Mesenchymal stem cell (in vitro differentiated cells and primary cell): ENCODE measurements around the gene TMEM181.
"Not testable (repeated sequence)": the region's sequence is repeated elsewhere in the genome, so short reads cannot be mapped to it uniquely, and the experiment has no call there.

Source experiments
- DNase-seq: peaks from one replicate; pipeline ENCODE4 v3.0.0-alpha.2; 2013
- H2AFZ ChIP-seq: one replicate; pipeline ENCODE4 v1.6.1; 2013; ENCODE audit warnings: low read depth, mild to moderate bottlenecking, control low read depth, inconsistent platforms, low read length, moderate library complexity
- H2AK5ac ChIP-seq: 2 replicates; pipeline ENCODE4 v1.6.1; 2013; ENCODE audit warnings: low read length, moderate library complexity, mild to moderate bottlenecking, inconsistent platforms; ENCODE audit not compliant: severe bottlenecking
- H2BK120ac ChIP-seq: one replicate; pipeline ENCODE4 v1.6.1; 2013; ENCODE audit warnings: low read depth, mild to moderate bottlenecking, inconsistent platforms, low read length, moderate library complexity
- H2BK12ac ChIP-seq, 2 experiments: one replicate each; pipeline ENCODE4 v1.6.1; 2013; ENCODE audit warnings: inconsistent platforms in 2 of 2, low read length in 2 of 2, mild to moderate bottlenecking in 2 of 2, moderate library complexity in 2 of 2, control low read depth in 1 of 2
- H2BK15ac ChIP-seq: one replicate; pipeline ENCODE4 v1.6.1; 2013; ENCODE audit warnings: mild to moderate bottlenecking, low read depth, inconsistent platforms; ENCODE audit not compliant: poor library complexity, severe bottlenecking
- H2BK5ac ChIP-seq: 2 replicates; pipeline ENCODE4 v1.6.1; 2013; ENCODE audit warnings: low read depth, mild to moderate bottlenecking, low read length, control low read depth, inconsistent platforms; ENCODE audit not compliant: poor library complexity, severe bottlenecking
- H3K14ac ChIP-seq, 2 experiments: one replicate each; pipeline ENCODE4 v1.6.1; 2013; ENCODE audit warnings: inconsistent platforms in 2 of 2, low read length in 2 of 2, control low read depth in 1 of 2, mild to moderate bottlenecking in 1 of 2, moderate library complexity in 1 of 2
- H3K18ac ChIP-seq, 2 experiments: one replicate each; pipeline ENCODE4 v1.6.1; 2013; ENCODE audit warnings: inconsistent platforms in 2 of 2, low read length in 2 of 2, control low read depth in 1 of 2, low read depth in 1 of 2, mild to moderate bottlenecking in 1 of 2
- H3K23ac ChIP-seq, 2 experiments: one replicate each; pipeline ENCODE4 v1.6.1; 2013; ENCODE audit warnings: inconsistent platforms in 2 of 2, low read length in 2 of 2, mild to moderate bottlenecking in 2 of 2, moderate library complexity in 2 of 2, control low read depth in 1 of 2
- H3K27ac ChIP-seq: 2 replicates; pipeline ENCODE4 v1.5.1; 2013; ENCODE audit warnings: mild to moderate bottlenecking, moderate library complexity, low read length, control low read depth, inconsistent platforms; ENCODE audit not compliant: poor library complexity, severe bottlenecking
- H3K27me3 ChIP-seq, 2 experiments: 2 replicates each; pipeline versions ENCODE4 v1.6.1 to v1.7.0; 2013; ENCODE audit warnings: low read length in 2 of 2, mild to moderate bottlenecking in 2 of 2, moderate library complexity in 2 of 2, control low read depth in 1 of 2, inconsistent platforms in 1 of 2; ENCODE audit not compliant: control insufficient read depth in 1 of 2, insufficient read depth in 1 of 2
- H3K36me3 ChIP-seq, 2 experiments: 2 replicates each; pipeline versions ENCODE4 v1.6.1 to v1.7.0; 2013; ENCODE audit warnings: low read length in 2 of 2, control low read depth in 1 of 2, inconsistent platforms in 1 of 2, low read depth in 1 of 2, mild to moderate bottlenecking in 1 of 2; ENCODE audit not compliant: insufficient read depth in 2 of 2, control insufficient read depth in 1 of 2
- H3K4ac ChIP-seq, 2 experiments: one replicate each; pipeline ENCODE4 v1.6.1; 2013; ENCODE audit warnings: inconsistent platforms in 2 of 2, low read length in 2 of 2, mild to moderate bottlenecking in 2 of 2, moderate library complexity in 2 of 2, control low read depth in 1 of 2, low read depth in 1 of 2
- H3K4me1 ChIP-seq: 2 replicates; pipeline ENCODE4 v1.6.1; 2013; ENCODE audit warnings: low read depth, low read length, control low read depth; ENCODE audit not compliant: control insufficient read depth, insufficient read depth
- H3K4me2 ChIP-seq: 2 replicates; pipeline ENCODE4 v1.6.1; 2013; ENCODE audit warnings: low read length, mild to moderate bottlenecking, inconsistent platforms; ENCODE audit not compliant: poor library complexity, severe bottlenecking
- H3K4me3 ChIP-seq, 2 experiments: 2 replicates each; pipeline versions ENCODE4 v1.5.1 to v1.7.0; 2013; ENCODE audit warnings: low read length in 2 of 2, mild to moderate bottlenecking in 2 of 2, control low read depth in 1 of 2, low read depth in 1 of 2; ENCODE audit not compliant: insufficient read depth in 1 of 2
- H3K79me1 ChIP-seq: replicated peaks from 2 replicates; pipeline ENCODE4 v1.6.1; 2013; ENCODE audit warnings: mild to moderate bottlenecking, control low read depth, low read length, inconsistent platforms; ENCODE audit not compliant: poor library complexity, severe bottlenecking
- H3K9ac ChIP-seq: 2 replicates; pipeline ENCODE4 v1.7.0; 2013; ENCODE audit warnings: mild to moderate bottlenecking, low read length, moderate library complexity
- H3K9me3 ChIP-seq: 2 replicates; pipeline ENCODE4 v1.7.0; 2013; ENCODE audit warnings: mild to moderate bottlenecking, low read length; ENCODE audit not compliant: control insufficient read depth
- H4K8ac ChIP-seq: one replicate; pipeline ENCODE4 v1.6.1; 2013; ENCODE audit warnings: inconsistent platforms, mild to moderate bottlenecking, low read length, moderate library complexity
- H4K91ac ChIP-seq: one replicate; pipeline ENCODE4 v1.6.1; 2013; ENCODE audit warnings: mild to moderate bottlenecking, low read length, inconsistent platforms
- WGBS: methylation state at CpG from one replicate; pipeline ENCODE4 v1.1.7; 2013; ENCODE audit warnings: mixed read lengths; 5-methylcytosine and 5-hydroxymethylcytosine counted together

The TMEM181 gene

GRCh38 chr6:158557110-158557509 lies 2.8 kb upstream of the TMEM181 start:
- not testable (repeated sequence) for H3K4me2 ChIP-seq, H2BK12ac ChIP-seq, H3K4me3 ChIP-seq, H3K14ac ChIP-seq, H3K27ac ChIP-seq, H2AK5ac ChIP-seq, H2BK15ac ChIP-seq, H3K9ac ChIP-seq, H4K8ac ChIP-seq, H3K79me1 ChIP-seq, H3K27me3 ChIP-seq, H3K18ac ChIP-seq, H2BK5ac ChIP-seq, H3K36me3 ChIP-seq, H2BK120ac ChIP-seq, H3K23ac ChIP-seq, H3K9me3 ChIP-seq, H4K91ac ChIP-seq, H2AFZ ChIP-seq, DNase-seq, H3K4ac ChIP-seq
- peaks cover 10% of the 10 kb centered on the region for H3K4me1 ChIP-seq
- WGBS, result 96% methylated on average over 3 of the region's 3 CpGs

GRCh38 chr6:158557927-158558326 lies 2.0 kb upstream of the TMEM181 start:
- no peaks in the 10 kb centered on the region for H3K9me3 ChIP-seq

GRCh38 chr6:158558415-158559306 lies 1.2 kb upstream of the TMEM181 start:
- no peaks in the 10 kb centered on the region for H3K27me3 ChIP-seq
- no peak overlapping the region for H2AK5ac ChIP-seq
- H3K36me3 ChIP-seq, result no peaks in the 10 kb centered on the region
- H2BK120ac ChIP-seq, result no peak overlapping the region
- no peaks in the 10 kb centered on the region for H3K9me3 ChIP-seq
- H3K23ac ChIP-seq, result no peak overlapping the region
- peak overlapping the region; percentile 83 for H4K8ac ChIP-seq
- H3K14ac ChIP-seq, result no peak overlapping the region
- no peak overlapping the region for H4K91ac ChIP-seq
- WGBS, result 95% methylated on average over 13 of the region's 14 CpGs
- H2BK15ac ChIP-seq, result no peak overlapping the region
- peaks cover 16% of the 10 kb centered on the region for H3K4me1 ChIP-seq
- H2BK12ac ChIP-seq, result no peak overlapping the region
- H3K9ac ChIP-seq, result peak overlapping the region; percentile 91
- peak overlapping the region in 1 of 2 experiments; percentile 84 for H3K4me3 ChIP-seq
- DNase-seq, result no peak
- H3K27ac ChIP-seq, result no peak overlapping the region
- H3K4me2 ChIP-seq, result no peak overlapping the region
- no peak overlapping the region for H3K18ac ChIP-seq
- H2BK5ac ChIP-seq, result no peak overlapping the region
- H3K4ac ChIP-seq, result peak overlapping the region in 1 of 2 experiments; percentile 7
- H3K79me1 ChIP-seq, result peaks cover 9% of the 10 kb centered on the region
- no peak overlapping the region for H2AFZ ChIP-seq

More at GRCh38 chr6:158557927-158558326, 2.0 kb upstream of the TMEM181 start:
- Histone ChIP-seq H3K4me3 (no peak overlapping the region), H2BK15ac (no peak overlapping the region), H2AK5ac (no peak overlapping the region), H3K14ac (no peak overlapping the region), H3K4me2 (no peak overlapping the region), H3K27me3 (no peaks in the 10 kb centered on the region), H3K9ac (no peak overlapping the region), H3K36me3 (no peaks in the 10 kb centered on the region), H4K91ac (no peak overlapping the region), H3K18ac (no peak overlapping the region), H2BK5ac (no peak overlapping the region), H2BK12ac (no peak overlapping the region), H3K23ac (no peak overlapping the region), H2BK120ac (no peak overlapping the region), H2AFZ (no peak overlapping the region), H3K79me1 (peaks cover 9% of the 10 kb centered on the region), H3K27ac (no peak overlapping the region), H4K8ac (no peak overlapping the region), H3K4ac (no peak overlapping the region), H3K4me1 (peaks cover 12% of the 10 kb centered on the region)
- DNase-seq, result no peak
- 90% methylated on average over 5 of the region's 5 CpGs for WGBS

GRCh38 chr6:158559338-158559894 lies 475 bp upstream of the TMEM181 start:
- peak overlapping the region; percentile 84 to 93 for H3K4me3 ChIP-seq
- H2AK5ac ChIP-seq, result no peak overlapping the region
- no peaks in the 10 kb centered on the region for H3K9me3 ChIP-seq
- H3K4me2 ChIP-seq, result peak overlapping the region; percentile 97
- peak overlapping the region; percentile 91 for H3K9ac ChIP-seq
- H3K4ac ChIP-seq, result peak overlapping the region; percentile 32 to 66
- H2AFZ ChIP-seq, result peak overlapping the region; percentile 21
- peak overlapping the region; percentile 80 for H4K91ac ChIP-seq
- peak; percentile 11 for DNase-seq
- no peak overlapping the region for H2BK12ac ChIP-seq
- H3K23ac ChIP-seq, result no peak overlapping the region
- H3K14ac ChIP-seq, result peak overlapping the region in 1 of 2 experiments; percentile 5
- 62% methylated on average over 14 of the region's 14 CpGs for WGBS
- H3K18ac ChIP-seq, result peak overlapping the region; percentile 55 to 87
- no peaks in the 10 kb centered on the region for H3K27me3 ChIP-seq
- H2BK120ac ChIP-seq, result peak overlapping the region; percentile 91
- no peak overlapping the region for H2BK5ac ChIP-seq
- peak overlapping the region; percentile 4 for H3K27ac ChIP-seq
- H2BK15ac ChIP-seq, result peak overlapping the region; percentile 12
- peaks cover 14% of the 10 kb centered on the region for H3K79me1 ChIP-seq
- peak overlapping the region; percentile 83 for H4K8ac ChIP-seq
- H3K36me3 ChIP-seq, result no peaks in the 10 kb centered on the region
- peaks cover 17% of the 10 kb centered on the region for H3K4me1 ChIP-seq
